ENCODE data around the gene SLC22A17.

SLC22A17 gene

GRCh38 chr14:23302290-23303225 is 50.1 kb downstream of the SLC22A17 start, which contains the start of gene PPP1R3E:
PPP1R3E (minus strand) TSS chr14:23302859; CDS start chr14:23302576, 283 bp downstream.
- peak; percentile 87 for DNase-seq

GRCh38 chr14:23301969-23302289 is 50.8 kb downstream of the SLC22A17 start:
- DNase-seq = no peak

DNA sequence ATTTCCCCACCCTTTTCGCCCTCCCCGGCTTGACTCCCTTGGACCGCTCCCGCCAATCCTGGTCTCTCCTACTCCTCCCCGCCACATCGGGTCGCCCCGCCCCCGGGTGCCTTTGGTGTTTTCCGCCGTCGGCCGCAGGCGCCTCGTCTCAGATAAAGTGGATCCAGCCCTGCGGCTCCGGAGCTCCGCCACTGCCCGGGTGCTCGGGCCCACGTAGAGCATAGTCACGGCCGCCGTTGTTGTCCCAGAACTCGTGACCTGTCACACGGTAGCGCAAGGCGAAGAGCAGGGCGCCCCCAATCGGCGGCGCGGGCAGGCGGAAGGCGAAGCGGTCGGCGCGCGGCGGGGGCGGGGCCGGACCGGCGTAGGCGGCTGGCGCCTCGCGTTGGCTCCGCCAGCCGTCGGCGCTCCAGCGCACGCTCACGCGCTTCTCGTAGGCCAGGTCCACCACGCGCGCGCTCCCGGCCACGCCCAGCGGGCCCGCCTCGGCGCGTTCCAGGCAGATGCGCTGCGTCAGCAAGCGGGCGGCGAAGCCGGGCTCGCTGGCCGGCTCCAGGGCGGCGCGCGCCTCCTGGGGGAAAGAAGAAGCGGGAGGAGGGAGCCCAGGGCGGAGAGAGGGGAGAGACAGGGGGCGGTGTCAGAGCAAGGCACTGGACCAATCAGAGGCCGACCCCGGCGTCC is 51.3 kb downstream of the SLC22A17 start:
- DNase-seq = peak; percentile 97

DNA sequence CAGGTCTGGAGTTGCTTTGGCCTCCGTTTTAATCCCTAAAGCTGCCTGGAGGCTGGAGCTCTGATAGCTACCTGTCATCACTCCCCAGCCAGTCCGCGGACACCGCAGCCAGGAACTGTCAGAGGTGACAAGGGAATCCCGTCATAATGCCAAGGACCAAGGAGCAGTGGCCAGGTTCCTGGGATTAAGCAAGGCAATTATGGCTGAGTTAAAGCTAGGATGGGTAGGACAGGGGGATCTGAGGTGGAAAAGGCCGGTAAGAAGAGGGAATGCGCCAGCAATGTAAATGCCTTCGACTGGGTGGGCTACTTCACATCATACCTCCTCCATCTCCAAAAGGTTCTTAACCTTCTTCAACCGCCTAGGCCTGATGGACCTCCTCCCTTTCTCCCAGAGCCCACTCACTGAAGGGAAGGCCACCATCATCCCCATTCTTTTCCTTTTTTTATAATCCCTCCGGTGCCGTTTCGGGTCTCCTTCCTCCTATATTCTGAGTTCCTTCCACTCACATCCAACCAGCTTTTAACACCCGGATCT is 51.9 kb downstream of the SLC22A17 start:
- peak; percentile 19 for DNase-seq

GRCh38 chr14:23299986-23300686 is 52.6 kb downstream of the SLC22A17 start:
- DNase-seq = no peak

DNA sequence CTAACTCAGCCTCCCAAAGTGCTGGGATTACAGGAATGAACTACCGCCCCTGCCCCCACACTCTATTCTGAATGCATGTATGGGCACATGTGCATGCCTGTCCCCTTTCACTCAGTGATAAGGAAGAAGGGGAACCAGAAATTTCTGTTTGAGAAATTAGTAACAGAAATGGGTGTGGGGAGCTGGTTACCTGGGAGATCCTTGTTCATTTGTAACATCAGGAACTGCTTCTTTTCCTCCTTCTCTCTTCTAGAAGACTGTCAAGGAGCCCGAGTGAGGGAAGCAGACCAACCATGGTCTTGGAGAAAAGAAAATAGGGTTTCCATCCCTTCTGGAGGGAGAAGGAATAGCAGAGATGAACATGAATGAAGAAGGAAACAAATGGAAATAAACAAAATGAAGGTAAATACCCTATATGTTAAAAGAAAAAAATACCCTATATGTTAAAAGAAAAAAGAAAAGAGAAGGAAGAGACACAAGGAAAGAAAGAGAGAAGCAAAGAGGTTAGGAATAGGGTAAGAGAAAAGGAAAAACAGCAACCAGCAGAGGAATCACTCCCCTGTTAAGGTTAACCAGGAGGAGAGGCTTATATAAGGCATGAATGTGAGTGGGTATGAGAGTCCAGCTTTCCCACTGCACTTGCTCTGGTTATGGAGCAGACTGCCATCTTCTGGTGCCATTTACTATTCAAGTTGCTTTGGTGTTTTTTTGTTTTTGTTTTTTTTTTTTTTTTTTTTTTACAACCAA is 53.3 kb downstream of the SLC22A17 start:
- no peak for DNase-seq

- DNase-seq = no peak
Measured at GRCh38 chr14:23297611-23298277, 54.9 kb downstream of the SLC22A17 start.

DNA sequence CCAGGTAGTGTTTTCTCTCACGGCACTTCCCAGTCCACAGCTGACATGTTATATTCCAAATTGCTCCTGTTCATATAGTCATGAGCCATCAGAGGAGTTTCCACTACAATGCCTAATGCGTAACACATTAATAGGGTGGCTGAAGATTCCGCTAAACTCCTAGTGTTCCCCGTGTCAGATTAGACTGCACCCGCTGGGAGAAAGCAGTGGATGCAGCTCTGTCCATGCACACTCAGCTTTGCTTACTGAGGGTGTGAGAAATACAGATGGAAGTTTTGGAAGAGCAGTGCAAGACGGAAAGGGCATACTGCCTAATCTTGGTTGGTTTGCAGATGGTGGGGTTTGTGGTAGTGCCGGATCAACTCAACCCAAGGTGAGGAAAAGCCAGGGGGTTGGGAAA is 55.6 kb downstream of the SLC22A17 start:
- DNase-seq = no peak
